ENCODE data around the gene TKTL1.
"Not testable (repeated sequence)": the region's sequence is repeated elsewhere in the genome, so short reads cannot be mapped to it uniquely, and the experiment has no call there.

TKTL1 gene

GRCh38 chrX:154295664-154296310, at the start of gene TKTL1:
Gene TKTL1, plus strand, starts transcription at chrX:154295795. Its CDS starts 65 bp downstream, at chrX:154295860.
- DNase-seq, result no peak

- not testable (repeated sequence) for DNase-seq
Observed at GRCh38 chrX:154247377-154248045, 48.1 kb upstream of the TKTL1 start.

- not testable (repeated sequence) for DNase-seq
Observed at GRCh38 chrX:154248076-154248475, 47.5 kb upstream of the TKTL1 start.

- DNase-seq, result not testable (repeated sequence)
Observed at GRCh38 chrX:154257282-154257681, 38.3 kb upstream of the TKTL1 start, which contains the start of gene OPN1MW3. Gene OPN1MW3, plus strand, starts transcription at chrX:154257582. Its CDS starts 38 bp downstream, at chrX:154257620.

GRCh38 chrX:154258711-154259110, 36.9 kb upstream of the TKTL1 start:
- DNase-seq, result not testable (repeated sequence)

GRCh38 chrX:154263072-154263471, 32.5 kb upstream of the TKTL1 start:
- not testable (repeated sequence) for DNase-seq

GRCh38 chrX:154269245-154269644, 26.4 kb upstream of the TKTL1 start:
- DNase-seq, result not testable (repeated sequence)

GRCh38 chrX:154284489-154285338, 10.9 kb upstream of the TKTL1 start:
- not testable (repeated sequence) for DNase-seq

- DNase-seq, result not testable (repeated sequence)
Observed at GRCh38 chrX:154286406-154286805, 9.2 kb upstream of the TKTL1 start.

- DNase-seq, result no peak
Observed at GRCh38 chrX:154294791-154295574, 612 bp upstream of the TKTL1 start, which contains the start of gene TEX28. Gene TEX28, minus strand, starts transcription at chrX:154295124. Its CDS starts 3,007 bp downstream, at chrX:154292117.

- DNase-seq, result no peak
Observed at GRCh38 chrX:154296731-154297130, 1.1 kb downstream of the TKTL1 start.

GRCh38 chrX:154298312-154298711, 2.7 kb downstream of the TKTL1 start:
- no peak for DNase-seq

- no peak for DNase-seq
Observed at GRCh38 chrX:154300816-154301215, 5.2 kb downstream of the TKTL1 start.

- DNase-seq, result not testable (repeated sequence)
Observed at GRCh38 chrX:154302998-154303397, 7.4 kb downstream of the TKTL1 start.

GRCh38 chrX:154303476-154303875, 7.9 kb downstream of the TKTL1 start:
- DNase-seq, result no peak

GRCh38 chrX:154304846-154305245, 9.3 kb downstream of the TKTL1 start:
- no peak for DNase-seq

- DNase-seq, result no peak
Observed at GRCh38 chrX:154305541-154306205, 10.1 kb downstream of the TKTL1 start.

- no peak for DNase-seq
Observed at GRCh38 chrX:154307202-154307601, 11.6 kb downstream of the TKTL1 start.

- DNase-seq, result no peak
Observed at GRCh38 chrX:154308108-154308946, 12.7 kb downstream of the TKTL1 start.

GRCh38 chrX:154309041-154309775, 13.6 kb downstream of the TKTL1 start:
- DNase-seq, result no peak
